K562 (cell line): ENCODE data around the gene KIF1A. TPM values are rescaled to one million over a fixed set of nuclear protein-coding genes. Genes with fewer than 3 reads are reported as not detected.

ENCODE experiments used
- ATAC-seq: fragments of 200-7000 bp; cut with Tn5 transposase; 3 replicates; pipeline ENCODE4 v1.9.1; 2020; ENCODE audit warnings: moderate library complexity
- BruUV-seq: library from RNA; stranded (reverse); fragments of 400-500 nt; replicated peaks from 2 replicates; lab custom pipeline; 2021; lab: Mats Ljungman, UMichigan
- CTCF ChIA-PET: fragments of 300-600 bp; formaldehyde crosslinking; extraction: SDS; loops from one replicate; lab custom pipeline; 2021; ENCODE audit warnings: low intra/inter-chr PET ratio; lab: Yijun Ruan, JAX
- POLR2A ChIA-PET: fragments of 300-600, 350-650 bp; sonication (Branson Sonifier 250); formaldehyde crosslinking; extraction: SDS; loops from one replicate; lab custom pipeline; 2021; ENCODE audit warnings: antibody characterized with exemption, inconsistent platforms; lab: Yijun Ruan, JAX
- DNase-seq, 4 experiments: peaks; one replicate each; pipeline versions ENCODE4 v3.0.0 to v3.0.0-alpha.2; 2011 to 2018; ENCODE audit warnings: low spot score in 3 of 4, mixed read lengths in 3 of 4; ENCODE audit errors: extremely low read depth in 1 of 4
- FAIRE-seq: peaks from 2 replicates; lab custom pipeline; 2011; peaks lifted over from hg19 to GRCh38; lab: Jason Lieb, UNC
- H2AFZ ChIP-seq: 2 replicates; pipeline ENCODE4 v1.6.0; 2011; ENCODE audit warnings: low read depth, low read length, control low read depth, inconsistent platforms
- H3K27ac ChIP-seq: fragments of 200-600 bp; 3 replicates; pipeline ENCODE4 v1.8.0; 2011; ENCODE audit warnings: low read depth, mild to moderate bottlenecking, control low read depth, inconsistent platforms, low read length, moderate library complexity, mixed read lengths; ENCODE audit errors: extremely low read depth
- H3K27me3 ChIP-seq, 2 experiments: fragments of 300-600 bp in 1 of 2; 2 replicates in 1 of 2; 3 replicates in 1 of 2; pipeline versions ENCODE4 v1.6.0 to v1.8.0; 2011; ENCODE audit warnings: inconsistent platforms in 2 of 2, low read length in 2 of 2, mild to moderate bottlenecking in 1 of 2, mixed read lengths in 1 of 2, moderate library complexity in 1 of 2; ENCODE audit not compliant: control insufficient read depth in 2 of 2, insufficient read depth in 2 of 2
- H3K36me3 ChIP-seq: fragments of 300-600 bp; 3 replicates; pipeline ENCODE4 v1.8.0; 2011; ENCODE audit warnings: mild to moderate bottlenecking, low read length, inconsistent platforms; ENCODE audit not compliant: control insufficient read depth, insufficient read depth
- H3K4me1 ChIP-seq, 2 experiments: fragments of 200-600 bp in 1 of 2; replicated peaks in 1 of 2; 2 replicates in 1 of 2; 3 replicates in 1 of 2; pipeline versions ENCODE4 v1.5.1 to v1.8.0; 2011; ENCODE audit warnings: inconsistent platforms in 2 of 2, low read length in 2 of 2, mild to moderate bottlenecking in 1 of 2, mixed read lengths in 1 of 2, moderate library complexity in 1 of 2; ENCODE audit not compliant: control insufficient read depth in 2 of 2, insufficient read depth in 2 of 2
- H3K4me2 ChIP-seq: 2 replicates; pipeline ENCODE4 v1.6.1; 2011; ENCODE audit warnings: low read length, control low read depth, inconsistent platforms, mixed read lengths; ENCODE audit not compliant: insufficient read depth
- H3K4me3 ChIP-seq: fragments of 200-600 bp; sonication (generic), shearing (Covaris generic); 2 replicates; pipeline ENCODE4 v1.5.1; 2016; ENCODE audit warnings: control low read depth, inconsistent platforms
- H3K79me2 ChIP-seq: fragments of 200-600 bp; 3 replicates; pipeline ENCODE4 v1.8.0; 2011; ENCODE audit warnings: low read length, inconsistent platforms; ENCODE audit not compliant: control insufficient read depth, insufficient read depth
- H3K9ac ChIP-seq, 2 experiments: 2 replicates each; pipeline versions ENCODE4 v1.6.0 to v1.6.1; 2011; ENCODE audit warnings: low read depth in 2 of 2, low read length in 2 of 2, control low read depth in 1 of 2, inconsistent platforms in 1 of 2, mild to moderate bottlenecking in 1 of 2, mixed read lengths in 1 of 2; ENCODE audit not compliant: insufficient read depth in 1 of 2
- H3K9me1 ChIP-seq: one replicate; pipeline ENCODE4 v1.6.0; 2011; ENCODE audit warnings: inconsistent platforms, mild to moderate bottlenecking, low read length, moderate library complexity; ENCODE audit not compliant: control insufficient read depth, insufficient read depth
- H3K9me3 ChIP-seq: replicated peaks from 2 replicates; pipeline ENCODE4 v1.5.1; 2011; ENCODE audit warnings: low read depth, low read length, inconsistent platforms; ENCODE audit not compliant: control insufficient read depth, insufficient read depth
- H4K20me1 ChIP-seq: replicated peaks from 2 replicates; pipeline ENCODE4 v1.6.1; 2011; ENCODE audit warnings: low read length, inconsistent platforms, mixed read lengths; ENCODE audit not compliant: control insufficient read depth, insufficient read depth
- ARNT ChIP-seq, 2 experiments: fragments of 450-650 bp; IDR thresholded peaks; 2 replicates each; pipeline ENCODE4 v1.6.1; 2016; ENCODE audit warnings: mild to moderate bottlenecking in 1 of 2
- LARP7 ChIP-seq: fragments of 450-650 bp; IDR thresholded peaks from 2 replicates; pipeline ENCODE4 v1.6.1; 2016
- PREB ChIP-seq: sonication (generic); formaldehyde crosslinking; IDR thresholded peaks from 2 replicates; pipeline ENCODE4 v1.8.1; 2023; ENCODE audit warnings: mild to moderate bottlenecking, missing genetic modification reagents
- RNF2 ChIP-seq: sonication (generic); IDR thresholded peaks from 2 replicates; pipeline ENCODE4 v1.6.1; 2016
- SETDB1 ChIP-seq: IDR thresholded peaks from one replicate; pipeline ENCODE4 v1.6.1; 2012; ENCODE audit warnings: low read length, control low read depth, inconsistent platforms
- SIX5 ChIP-seq, 2 experiments: IDR thresholded peaks; 2 replicates each; pipeline ENCODE4 v1.6.1; 2011; ENCODE audit warnings: low read length in 2 of 2, borderline replicate concordance in 1 of 2, low read depth in 1 of 2, mild to moderate bottlenecking in 1 of 2, moderate library complexity in 1 of 2; ENCODE audit not compliant: insufficient read depth in 1 of 2
- WGBS: fragments of 100-300 bp; shearing (Covaris generic); methylation state at CpG from one replicate; pipeline ENCODE4 v1.1.6; 2016; ENCODE audit warnings: low coverage, mixed read lengths; ENCODE audit not compliant: insufficient coverage; ENCODE audit errors: missing lambda C conversion rate; 5-methylcytosine and 5-hydroxymethylcytosine counted together
- in situ Hi-C: fragments of 300-500 bp; cut with MboI; formaldehyde crosslinking; loops from 4 replicates; pipeline ENCODE4 v1.15.0; 2018; ENCODE audit warnings: inconsistent platforms, mixed read lengths
- intact Hi-C: fragments of 100-400 bp; cut with micrococcal nuclease; formaldehyde crosslinking; loops from 2 replicates; pipeline ENCODE4 v1.14.2; 2022
- polyA plus RNA-seq, 8 experiments: library from polyadenylated mRNA; depleted of rRNA in 4 of 8; stranded (reverse) in 5 of 8; unstranded in 3 of 8; fragments of >200 nt; fragmentation: Nextera tagmentation in 2 of 8; fragmentation: Illumina TruSeq in 1 of 8; extraction: Ambion mirVana in 2 of 8; extraction: Trizol in 1 of 8; gene quantifications; 2 replicates each; pipeline versions ENCODE4 v1.2.1 to v1.2.3, GENCODE V29; 2011 to 2014; ENCODE audit warnings: inconsistent platforms in 1 of 8, missing spikeins in 1 of 8
- total RNA-seq, 7 experiments: library from RNA; depleted of rRNA in 6 of 7; stranded (reverse); fragments of >200 nt in 6 of 7; fragmentation: Illumina TruSeq in 2 of 7; extraction: Trizol in 2 of 7; gene quantifications; 2 replicates each; pipeline versions ENCODE4 v1.2.1 to v1.2.3, GENCODE V29; 2011 to 2021; ENCODE audit warnings: low replicate concordance in 1 of 7
- TF ChIP-seq, protein P1 (sequence below): fragments of 450-650 bp; IDR thresholded peaks from 2 replicates; pipeline ENCODE4 v1.6.1; 2018; ENCODE audit warnings: mild to moderate bottlenecking, low read depth; ENCODE audit not compliant: partially characterized antibody
- TF ChIP-seq, protein P2 (sequence below): fragments of 250-450 bp; sonication (Bioruptor Pico); IDR thresholded peaks from 2 replicates; pipeline ENCODE4 v1.8.0; 2021; ENCODE audit warnings: mild to moderate bottlenecking, moderate library complexity
- TF ChIP-seq, protein P3 (sequence below): fragments of 250-450 bp; sonication (Bioruptor Pico); IDR thresholded peaks from 2 replicates; pipeline ENCODE4 v1.8.0; 2022; ENCODE audit warnings: moderate library complexity, mild to moderate bottlenecking, inconsistent platforms
- TF ChIP-seq, protein P4 (sequence below): sonication (generic); formaldehyde crosslinking; IDR thresholded peaks from 2 replicates; pipeline ENCODE4 v1.8.0; 2022; ENCODE audit warnings: mild to moderate bottlenecking, missing genetic modification reagents

Gene KIF1A
- total and polyA plus RNA-seq, 9 of the 15 experiments (the other 6 are each of a cell fraction or from before 2014, with no cell fraction given): 0.07 to 1.4 (median 0.45) TPM; not detected in 2

GRCh38 chr2:240768216-240768615 is 51.8 kb downstream of the KIF1A start:
- Histone ChIP-seq H3K4me1 (no peaks in the 10 kb centered on the region; a peak in 1 of 5 replicates), H3K4me2 (no peak overlapping the region), H3K9me3 (no peaks in the 10 kb centered on the region), H4K20me1 (0 out of 2 replicates have a peak, but pooled peaks cover 2% of the 10 kb centered on the region), H2AFZ (no peak overlapping the region), H3K36me3 (no peaks in the 10 kb centered on the region), H3K79me2 (no peaks in the 10 kb centered on the region), H3K27me3 (no peaks in the 10 kb centered on the region), H3K4me3 (no peak overlapping the region), H3K9me1 (no peaks in the 10 kb centered on the region), H3K9ac (no peak overlapping the region), H3K27ac (no peak overlapping the region)
- 0% methylated on average over 2 of the region's 7 CpGs for WGBS
- FAIRE-seq (no peak), DNase-seq (no peak), ATAC-seq (no peak)
- intact Hi-C loops: no loop called here
- POLR2A ChIA-PET: interaction anchor here (0.5 kb wide), 1 partner anchor 11 kb away, joined by 3 read pairs; no protein-coding TSS in a partner anchor
- in situ Hi-C loops: no loop called here
- CTCF ChIA-PET: no interaction called here
- no TSS peak for BruUV-seq
- TF ChIP-seq LARP7 (no peak), PREB (CRISPR knock-in tag) (no peak), SIX5 (IDR thresholded peaks at IDR 0.05; ENCODE audit: borderline replicate concordance in 1 of 2, insufficient read depth in 1 of 2, low read depth in 1 of 2, low read length in 2 of 2) (no peak), RNF2 (no peak), SETDB1 (no peak), ARNT (IDR thresholded peaks at IDR 0.05) (no peak)
- TF ChIP-seq, protein P1, sequence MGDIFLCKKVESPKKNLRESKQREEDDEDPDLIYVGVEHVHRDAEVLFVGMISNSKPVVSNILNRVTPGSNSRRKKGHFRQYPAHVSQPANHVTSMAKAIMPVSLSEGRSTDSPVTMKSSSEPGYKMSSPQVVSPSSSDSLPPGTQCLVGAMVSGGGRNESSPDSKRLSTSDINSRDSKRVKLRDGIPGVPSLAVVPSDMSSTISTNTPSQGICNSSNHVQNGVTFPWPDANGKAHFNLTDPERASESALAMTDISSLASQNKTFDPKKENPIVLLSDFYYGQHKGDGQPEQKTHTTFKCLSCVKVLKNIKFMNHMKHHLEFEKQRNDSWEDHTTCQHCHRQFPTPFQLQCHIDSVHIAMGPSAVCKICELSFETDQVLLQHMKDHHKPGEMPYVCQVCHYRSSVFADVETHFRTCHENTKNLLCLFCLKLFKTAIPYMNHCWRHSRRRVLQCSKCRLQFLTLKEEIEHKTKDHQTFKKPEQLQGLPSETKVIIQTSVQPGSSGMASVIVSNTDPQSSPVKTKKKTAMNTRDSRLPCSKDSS: no peak
- TF ChIP-seq, protein P2, sequence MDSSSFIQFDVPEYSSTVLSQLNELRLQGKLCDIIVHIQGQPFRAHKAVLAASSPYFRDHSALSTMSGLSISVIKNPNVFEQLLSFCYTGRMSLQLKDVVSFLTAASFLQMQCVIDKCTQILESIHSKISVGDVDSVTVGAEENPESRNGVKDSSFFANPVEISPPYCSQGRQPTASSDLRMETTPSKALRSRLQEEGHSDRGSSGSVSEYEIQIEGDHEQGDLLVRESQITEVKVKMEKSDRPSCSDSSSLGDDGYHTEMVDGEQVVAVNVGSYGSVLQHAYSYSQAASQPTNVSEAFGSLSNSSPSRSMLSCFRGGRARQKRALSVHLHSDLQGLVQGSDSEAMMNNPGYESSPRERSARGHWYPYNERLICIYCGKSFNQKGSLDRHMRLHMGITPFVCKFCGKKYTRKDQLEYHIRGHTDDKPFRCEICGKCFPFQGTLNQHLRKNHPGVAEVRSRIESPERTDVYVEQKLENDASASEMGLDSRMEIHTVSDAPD: no peak
- TF ChIP-seq, protein P3, sequence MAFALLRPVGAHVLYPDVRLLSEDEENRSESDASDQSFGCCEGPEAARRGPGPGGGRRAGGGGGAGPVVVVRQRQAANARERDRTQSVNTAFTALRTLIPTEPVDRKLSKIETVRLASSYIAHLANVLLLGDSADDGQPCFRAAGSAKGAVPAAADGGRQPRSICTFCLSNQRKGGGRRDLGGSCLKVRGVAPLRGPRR (CRISPR knock-in tag): no peak
- TF ChIP-seq, protein P4, sequence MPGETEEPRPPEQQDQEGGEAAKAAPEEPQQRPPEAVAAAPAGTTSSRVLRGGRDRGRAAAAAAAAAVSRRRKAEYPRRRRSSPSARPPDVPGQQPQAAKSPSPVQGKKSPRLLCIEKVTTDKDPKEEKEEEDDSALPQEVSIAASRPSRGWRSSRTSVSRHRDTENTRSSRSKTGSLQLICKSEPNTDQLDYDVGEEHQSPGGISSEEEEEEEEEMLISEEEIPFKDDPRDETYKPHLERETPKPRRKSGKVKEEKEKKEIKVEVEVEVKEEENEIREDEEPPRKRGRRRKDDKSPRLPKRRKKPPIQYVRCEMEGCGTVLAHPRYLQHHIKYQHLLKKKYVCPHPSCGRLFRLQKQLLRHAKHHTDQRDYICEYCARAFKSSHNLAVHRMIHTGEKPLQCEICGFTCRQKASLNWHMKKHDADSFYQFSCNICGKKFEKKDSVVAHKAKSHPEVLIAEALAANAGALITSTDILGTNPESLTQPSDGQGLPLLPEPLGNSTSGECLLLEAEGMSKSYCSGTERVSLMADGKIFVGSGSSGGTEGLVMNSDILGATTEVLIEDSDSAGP: no peak
